NCI-H1930 (cell line): ENCODE data around the gene PRDM10.

ENCODE experiments used
- DNase-seq, 2 experiments: peaks; one replicate each; lab custom pipeline; 2025; lab: John Stamatoyannopoulos, UW

Gene PRDM10

DNA sequence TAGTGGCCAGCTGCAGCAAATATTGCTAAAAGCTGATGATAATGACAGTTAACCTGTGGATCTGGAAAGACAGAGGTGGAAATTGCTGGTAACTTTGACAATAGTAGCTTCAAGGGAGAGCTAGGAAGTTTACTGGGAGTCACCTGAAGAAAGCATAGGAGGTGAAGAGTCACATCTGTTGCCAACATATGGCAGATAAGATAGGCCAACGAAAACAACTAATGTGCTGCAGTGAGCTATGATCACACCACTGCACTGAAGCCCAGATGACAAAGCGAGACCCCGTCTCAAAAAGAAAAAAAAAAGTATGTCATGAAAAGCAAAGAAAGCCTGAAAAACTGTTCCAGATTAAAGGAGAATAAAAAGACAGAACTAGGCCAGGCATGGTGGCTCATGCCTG, 4.3 kb upstream of the PRDM10 start:
- DNase-seq: no peak

DNA sequence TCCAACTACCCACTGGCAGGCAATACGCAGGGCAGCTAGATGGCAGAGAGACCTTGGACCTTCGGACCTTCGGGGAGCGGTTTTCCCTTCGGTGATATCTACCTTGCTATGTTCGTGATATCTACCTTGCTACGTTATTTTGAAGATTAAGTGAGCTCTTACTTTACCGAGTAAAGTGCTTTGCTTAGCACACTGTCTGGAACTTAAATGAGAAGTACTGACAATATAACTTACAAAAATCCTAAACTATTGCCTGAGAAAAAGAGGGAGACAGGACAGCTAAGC, 1.0 kb upstream of the PRDM10 start:
- DNase-seq: no peak

DNA sequence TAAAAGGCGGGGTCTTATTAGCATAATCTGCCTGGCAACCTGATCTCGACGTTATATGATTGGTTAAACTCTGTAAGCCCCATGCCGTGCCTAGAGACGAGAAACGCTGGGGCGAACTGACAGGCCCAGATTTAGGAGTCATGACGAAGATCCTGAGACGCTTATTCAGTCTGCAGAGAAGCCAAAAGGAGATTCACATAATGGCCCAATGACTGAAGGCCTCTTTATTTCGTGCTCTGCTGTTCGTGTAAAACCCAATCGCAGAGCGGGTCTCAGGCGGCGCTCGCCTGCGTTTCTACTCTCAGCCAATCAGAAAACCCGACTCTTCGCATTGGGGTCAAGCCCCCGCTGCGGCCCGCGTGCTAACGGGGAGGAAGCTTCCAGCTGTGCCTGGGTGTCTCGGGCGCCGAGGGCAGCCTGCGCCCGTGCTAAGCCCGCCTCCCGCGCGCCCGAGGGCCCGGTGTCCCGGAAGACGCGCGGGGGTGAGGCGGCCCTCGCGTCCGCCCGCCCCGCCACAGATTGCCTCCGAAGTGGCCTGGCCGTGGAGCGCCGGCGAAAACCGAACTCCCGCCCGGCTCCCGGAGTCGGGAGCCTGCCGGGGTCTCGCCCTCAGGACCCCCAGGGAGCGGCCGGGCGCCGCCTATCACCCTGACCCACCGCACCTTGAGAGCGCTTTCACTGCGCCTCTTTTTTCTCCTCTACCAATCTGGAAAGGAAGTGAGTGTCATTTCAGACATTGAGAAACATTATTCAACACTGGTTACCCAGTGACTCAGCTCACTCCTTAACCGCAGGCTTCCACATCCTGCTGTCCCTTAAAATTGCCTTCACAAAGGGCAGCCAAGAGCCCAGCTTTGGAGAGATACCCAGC, 446 bp upstream of the PRDM10 start:
- DNase-seq: peak; percentile 91 to 95

DNA sequence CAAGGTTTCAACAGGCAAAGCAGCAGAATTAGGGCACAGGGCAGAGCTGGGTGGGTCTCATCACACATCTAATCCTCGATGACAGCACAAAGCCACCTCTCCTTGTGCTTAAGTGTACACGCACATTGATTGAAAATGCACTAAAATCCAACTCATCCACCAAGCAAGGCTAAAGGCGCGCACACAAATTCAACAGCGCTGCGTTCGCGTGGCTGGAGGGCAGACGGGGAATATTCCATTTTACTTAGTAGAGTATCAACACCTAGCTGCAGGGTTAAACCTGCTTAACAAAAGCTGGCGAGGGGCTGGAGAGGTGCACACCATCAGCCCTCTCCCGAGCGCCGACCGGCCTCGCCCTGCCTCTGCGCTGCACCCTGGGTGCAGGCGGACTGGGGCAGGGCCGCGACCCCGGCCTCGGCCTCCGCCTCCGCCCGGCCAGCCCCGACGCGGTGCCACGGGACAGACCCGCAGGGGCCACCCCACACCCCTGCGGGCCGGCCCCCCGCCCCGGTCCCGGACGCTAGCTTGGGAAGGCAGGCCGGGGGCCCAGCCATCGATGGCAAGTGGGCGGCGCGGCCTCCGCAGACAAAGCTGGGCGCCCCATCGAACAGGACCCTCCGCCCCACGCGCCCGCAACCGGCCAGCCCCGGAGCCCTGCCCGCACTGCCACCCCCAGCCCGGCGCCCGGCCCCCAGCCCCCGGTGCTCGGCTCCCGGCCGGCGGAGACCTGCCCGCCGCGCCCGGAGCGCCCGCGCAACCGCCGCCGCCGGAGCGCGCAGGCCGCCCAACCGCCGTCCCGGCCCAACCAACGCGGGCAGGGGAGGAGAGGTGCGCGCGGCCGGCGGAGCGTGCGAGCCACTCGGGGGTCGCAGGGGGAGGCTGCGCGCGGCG, 929 bp downstream of the PRDM10 start:
- peak; percentile 20 to 57 for DNase-seq

DNA sequence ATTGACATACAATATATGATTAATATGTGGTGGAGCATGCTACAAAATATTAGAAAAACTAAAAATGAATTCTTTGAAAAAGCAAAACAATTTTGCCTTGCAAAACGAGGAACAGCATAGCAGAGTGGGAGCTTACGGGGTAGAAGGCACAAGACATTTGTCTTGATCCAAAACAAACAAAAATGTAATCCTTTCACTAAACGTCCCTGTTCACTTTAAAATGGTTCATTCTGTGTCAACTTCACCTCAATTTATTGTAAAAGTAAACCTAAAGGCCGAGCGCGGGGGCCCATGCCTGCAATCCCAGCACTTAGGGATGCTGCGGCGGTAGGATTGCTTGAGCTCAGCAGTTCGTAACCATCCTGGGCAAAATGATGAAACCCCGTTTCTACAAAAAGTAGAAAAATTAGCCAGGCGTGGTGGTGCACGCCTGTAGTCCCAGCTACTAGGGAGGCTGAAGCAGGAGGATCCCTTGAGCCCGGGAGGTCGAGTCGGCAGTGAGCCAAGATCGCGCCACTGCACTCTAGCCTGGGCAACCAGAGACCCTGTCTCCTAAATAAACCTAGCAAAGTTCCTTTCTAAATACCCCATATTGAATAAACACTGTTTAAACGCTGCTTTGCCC, 2.0 kb downstream of the PRDM10 start:
- DNase-seq: no peak

DNA sequence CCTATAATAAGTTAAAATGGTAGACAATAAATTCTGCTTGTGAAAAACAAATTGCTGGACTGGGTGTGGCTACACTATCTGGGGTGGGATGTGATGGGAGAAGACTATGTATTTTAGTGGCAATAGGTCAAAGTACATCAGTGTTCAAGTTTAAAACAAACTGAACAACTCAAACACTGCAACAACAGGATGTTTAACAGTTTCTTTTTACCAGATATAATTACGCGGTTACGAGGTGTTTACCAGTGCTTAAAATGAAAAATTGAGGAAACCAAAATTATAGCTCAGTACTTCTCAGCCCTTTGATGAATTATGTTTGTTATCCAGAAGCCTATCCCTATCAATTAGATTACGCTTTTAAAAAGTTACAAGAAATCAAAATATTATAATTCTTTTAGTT, 3.2 kb downstream of the PRDM10 start:
- no peak for DNase-seq

DNA sequence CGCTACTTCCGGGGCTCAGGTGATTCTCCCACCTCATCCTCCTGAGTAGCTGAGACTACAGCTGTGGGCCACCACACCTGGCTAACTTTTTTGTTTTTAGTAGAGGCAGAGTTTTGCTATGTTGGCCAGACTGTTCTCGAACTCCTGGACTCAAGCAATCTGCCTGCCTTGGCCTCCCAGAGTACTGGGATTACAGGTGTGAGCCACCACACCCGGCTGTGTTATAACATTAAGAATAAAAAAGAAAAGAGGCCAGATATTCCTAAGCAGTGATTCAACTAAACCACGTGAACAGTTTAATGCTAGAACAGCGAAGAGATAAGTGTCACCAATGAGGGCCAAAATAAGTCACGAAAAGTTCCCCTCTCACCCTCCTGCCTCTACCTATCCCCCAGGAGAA, 3.7 kb downstream of the PRDM10 start:
- no peak for DNase-seq

DNA sequence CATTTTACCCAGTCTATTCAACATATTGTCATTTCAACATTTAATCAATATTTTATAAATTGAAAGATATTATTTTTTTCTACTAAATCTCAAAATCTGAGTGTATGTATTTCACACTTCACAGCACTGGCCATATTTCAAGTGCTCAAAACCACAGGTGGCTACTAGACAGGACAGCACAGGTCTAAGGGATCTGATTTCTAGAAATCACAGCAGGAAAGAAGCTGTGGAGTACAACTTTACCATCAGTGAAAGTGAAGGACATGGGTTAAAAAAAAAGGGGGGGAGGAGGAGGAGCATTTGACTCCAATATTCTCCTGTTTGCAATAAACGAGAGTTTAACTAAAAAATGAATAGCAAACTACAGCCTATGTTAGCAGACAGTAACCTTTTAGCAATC, 4.5 kb downstream of the PRDM10 start:
- no peak for DNase-seq

DNA sequence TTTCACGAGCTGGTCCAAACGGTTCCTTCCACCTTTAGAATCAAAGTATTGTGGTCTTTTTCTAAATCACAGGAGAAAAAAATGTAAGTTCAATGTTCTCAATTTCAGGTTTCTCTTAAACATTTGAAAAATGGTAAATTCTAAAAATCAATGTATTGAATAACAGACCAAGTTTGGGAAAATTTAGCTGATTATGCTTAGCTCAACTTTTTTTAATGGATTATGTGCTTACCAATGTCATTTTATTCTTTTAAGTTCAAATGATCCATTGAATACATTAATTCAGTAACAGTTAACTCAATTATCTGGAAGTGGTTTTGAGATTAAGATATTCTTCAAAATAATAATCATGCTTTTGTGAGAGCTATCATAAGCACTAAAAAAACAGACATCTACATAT, 5.1 kb downstream of the PRDM10 start:
- DNase-seq: no peak

DNA sequence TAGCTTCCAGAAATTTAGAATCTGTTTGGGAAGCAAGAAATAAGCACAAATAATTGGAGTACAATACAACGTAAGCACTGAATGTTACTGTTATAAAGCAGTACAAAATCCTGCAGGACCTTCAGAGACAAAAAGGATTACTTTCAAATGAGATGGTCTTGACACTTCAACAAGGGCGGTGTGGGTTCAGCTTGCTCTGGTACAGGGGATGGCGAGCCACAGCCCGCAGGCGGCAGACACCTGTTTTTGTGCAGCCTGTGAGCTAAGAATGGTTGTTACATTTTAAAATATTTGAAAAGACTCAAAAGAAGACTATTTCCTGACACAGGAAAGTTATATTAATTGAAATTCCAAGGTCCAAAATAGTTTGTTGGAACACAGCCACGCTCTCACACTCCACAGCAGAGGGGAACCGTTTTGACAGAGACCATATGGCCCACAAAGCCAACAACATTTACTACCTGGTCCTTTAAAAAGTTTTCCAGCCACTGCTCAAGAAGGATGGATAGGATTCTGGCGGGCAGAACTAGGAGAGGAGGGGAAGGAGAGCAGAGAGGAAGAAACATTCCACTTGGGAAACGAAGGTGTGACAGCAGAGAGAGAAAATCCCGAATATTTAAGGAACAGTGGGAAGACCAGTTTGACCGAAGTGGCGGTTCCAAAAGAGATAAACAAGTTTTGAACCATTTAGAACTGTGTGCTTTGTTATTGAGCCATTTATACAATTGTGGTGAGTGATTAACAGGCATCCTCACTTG, 6.3 kb downstream of the PRDM10 start:
- no peak for DNase-seq

DNA sequence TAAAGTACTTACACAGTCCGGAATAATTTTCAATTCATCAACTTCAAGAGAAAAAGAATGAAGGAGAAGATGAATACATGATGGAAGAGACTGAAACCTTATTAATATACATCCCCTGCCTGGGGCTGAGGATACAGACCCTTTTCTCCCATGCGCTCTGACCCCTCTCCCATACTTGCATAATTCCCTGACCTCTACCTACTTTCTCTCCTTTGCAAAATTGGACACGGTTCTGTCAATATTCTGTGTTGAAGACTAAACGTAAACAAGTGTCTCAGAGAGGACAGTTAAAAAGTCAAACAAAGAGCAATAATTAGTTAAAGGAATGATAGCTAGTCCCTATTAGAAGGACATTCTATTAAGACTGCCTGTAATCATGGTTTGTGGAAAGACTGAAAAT, 7.5 kb downstream of the PRDM10 start:
- no peak for DNase-seq

DNA sequence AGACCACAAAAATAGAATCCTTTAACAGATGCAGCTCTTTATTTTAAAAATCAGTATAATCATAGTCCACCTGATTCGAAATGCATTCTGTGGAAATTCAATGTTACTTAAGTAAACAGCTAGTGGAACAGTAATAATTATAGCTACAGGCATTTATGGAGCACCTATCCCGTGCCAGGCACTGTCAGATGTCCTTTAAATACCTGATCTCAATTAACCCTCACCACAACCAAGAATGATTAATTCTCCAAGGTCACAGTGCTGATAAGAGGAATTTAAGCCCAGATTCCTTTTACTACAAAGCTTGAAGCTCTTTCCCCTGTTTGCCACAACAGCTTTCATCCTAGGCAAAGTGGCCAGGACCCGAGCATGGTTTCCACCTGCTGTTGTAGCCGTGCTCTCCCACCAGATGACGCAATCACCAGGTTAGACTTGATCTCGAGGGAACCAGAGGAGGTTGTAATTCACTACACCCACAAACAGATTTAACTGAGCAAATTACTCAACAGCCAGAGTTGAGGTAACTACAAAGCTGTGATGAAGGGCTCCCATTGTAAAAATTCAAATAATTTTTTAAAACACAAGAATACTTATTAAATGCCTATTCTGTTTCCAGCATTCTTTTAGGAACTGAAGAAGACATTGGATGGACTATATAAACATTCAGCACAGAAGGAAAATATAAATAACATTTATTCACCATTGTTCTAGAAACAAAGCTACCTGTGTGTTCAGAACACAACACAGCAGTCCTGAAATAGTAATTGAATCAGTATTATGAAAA, 10.3 kb downstream of the PRDM10 start:
- DNase-seq: peak in 1 of 2 experiments; percentile 60

DNA sequence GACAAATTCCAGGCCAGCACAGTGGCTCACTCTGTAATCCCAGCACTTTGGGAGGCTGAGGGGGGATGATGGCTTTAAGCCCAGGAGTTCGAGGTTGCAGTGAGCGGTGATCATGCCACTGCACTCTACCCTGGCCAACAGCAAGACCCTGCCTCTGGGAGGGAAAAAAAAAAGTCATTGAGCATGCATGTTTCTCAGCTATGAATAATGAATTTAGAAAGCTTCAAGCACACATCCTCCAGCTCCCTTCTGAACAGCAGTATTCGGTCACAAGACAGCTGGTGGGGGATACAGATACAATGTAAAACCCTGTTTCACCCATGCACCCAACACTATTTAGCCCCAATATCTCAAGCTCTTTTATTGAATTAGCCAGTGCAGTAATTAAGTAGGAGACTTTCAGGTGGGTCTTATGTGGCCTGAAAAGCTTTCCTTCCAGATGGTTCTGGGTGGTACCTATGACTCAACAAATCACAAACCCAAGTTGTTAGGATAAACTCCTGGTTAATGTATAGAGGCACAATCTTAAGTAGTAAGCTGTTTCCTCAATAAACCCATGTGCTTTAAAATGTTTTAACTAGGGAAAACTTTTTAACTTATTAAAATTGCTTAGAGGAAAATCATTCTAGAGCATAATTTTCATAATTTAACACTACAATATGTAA, 13.4 kb downstream of the PRDM10 start:
- DNase-seq: no peak

DNA sequence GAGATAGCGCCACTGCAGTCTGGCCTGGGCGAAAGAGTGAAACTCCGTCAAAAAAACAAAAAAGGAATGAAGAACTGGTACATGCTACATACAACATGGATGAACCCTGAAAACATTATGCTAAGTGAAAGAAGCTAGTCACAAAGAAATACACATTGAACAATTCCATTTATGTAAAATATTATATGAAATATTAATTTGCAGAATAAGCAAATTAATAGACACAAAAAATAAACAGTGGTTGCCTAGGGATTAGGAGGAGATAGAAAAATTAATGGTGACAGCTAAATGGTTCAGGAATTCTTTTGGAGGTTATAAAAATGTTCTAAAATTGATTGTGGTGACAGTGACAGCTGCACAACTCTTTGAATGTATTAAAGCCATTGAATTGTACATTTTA, 14.7 kb downstream of the PRDM10 start:
- no peak for DNase-seq

DNA sequence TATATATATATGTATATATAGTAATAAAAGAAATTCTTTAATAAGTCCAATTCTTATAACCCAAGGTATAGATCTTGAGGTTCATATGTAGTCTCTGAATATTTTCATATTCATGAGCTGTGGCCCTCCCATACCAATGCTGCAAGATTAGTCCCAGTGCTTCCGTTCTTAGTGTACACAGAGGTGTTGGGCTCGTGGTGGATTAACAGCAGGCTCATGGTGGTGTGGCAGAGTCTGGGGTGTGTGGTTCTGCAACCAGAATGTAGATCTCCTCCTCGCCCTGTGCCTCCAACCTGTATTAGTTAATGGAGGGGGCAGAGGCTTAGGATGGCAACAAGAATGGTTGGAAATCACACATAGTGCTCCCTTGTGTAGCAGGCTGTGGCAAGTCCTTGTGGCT, 16.8 kb downstream of the PRDM10 start:
- DNase-seq: no peak

DNA sequence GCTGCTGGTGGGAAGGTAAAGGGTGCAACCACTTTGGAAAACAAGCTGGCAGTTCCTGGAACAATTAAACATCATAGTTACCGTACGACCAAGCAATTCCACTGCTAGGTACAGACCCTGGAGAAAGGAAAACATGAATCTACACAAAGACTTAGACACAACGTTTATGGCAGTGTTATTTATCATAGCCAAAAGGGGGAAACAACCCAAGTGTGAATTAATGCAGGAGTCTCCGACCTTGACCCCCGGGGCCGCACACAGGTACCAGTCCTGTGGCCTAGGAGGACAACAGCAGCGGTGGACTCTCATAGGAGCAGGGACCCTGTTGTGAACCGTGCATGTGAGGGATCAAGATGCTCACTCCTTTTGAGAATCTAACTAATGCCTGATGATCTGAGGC, 22.5 kb downstream of the PRDM10 start:
- no peak for DNase-seq

DNA sequence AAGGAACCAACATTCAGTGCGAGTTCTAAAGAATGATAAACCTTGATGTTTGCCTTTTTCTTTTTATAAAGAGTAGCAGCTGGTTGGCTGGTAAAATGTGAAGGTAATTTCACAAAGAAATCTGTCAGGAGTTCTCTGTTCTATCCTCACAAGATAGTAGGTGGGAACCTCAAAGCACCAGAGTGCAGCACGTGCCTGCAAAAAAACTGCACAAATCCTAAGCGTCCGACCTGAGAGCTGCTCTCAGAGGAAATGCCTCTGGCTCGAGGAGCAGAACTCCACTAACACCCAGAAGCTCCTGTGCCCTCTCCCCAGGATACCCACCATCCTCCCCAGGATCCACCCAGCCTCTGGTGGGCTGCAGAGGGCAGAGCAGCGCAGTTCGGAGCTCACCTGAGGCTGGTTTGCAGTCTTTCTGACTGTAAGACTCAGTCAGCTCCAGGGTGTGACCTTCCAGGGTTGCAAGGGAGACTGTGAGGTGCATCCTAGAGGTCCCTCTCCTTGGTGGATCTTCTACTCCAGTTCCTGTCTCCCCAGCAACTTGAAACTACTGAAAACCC, 23.5 kb downstream of the PRDM10 start:
- no peak for DNase-seq

DNA sequence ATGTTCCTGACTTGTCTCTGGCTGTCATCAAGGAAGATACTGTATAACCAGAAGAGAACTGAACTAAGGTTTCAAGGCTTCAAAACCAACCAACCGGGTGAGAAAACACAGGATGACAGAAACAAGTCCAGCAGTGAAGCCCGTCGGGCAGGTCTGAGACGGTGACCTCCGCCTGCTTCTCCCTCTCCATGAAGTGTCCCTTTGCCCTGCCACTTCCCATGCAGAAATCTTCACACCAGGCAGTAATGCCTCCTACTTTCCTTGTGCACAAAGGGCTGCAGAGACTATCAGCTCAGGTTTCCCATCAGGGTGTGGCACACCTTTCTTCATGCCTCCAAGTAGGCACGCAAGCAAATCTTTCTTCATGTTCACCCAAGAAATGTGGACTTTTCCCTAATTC, 24.2 kb downstream of the PRDM10 start:
- no peak for DNase-seq

DNA sequence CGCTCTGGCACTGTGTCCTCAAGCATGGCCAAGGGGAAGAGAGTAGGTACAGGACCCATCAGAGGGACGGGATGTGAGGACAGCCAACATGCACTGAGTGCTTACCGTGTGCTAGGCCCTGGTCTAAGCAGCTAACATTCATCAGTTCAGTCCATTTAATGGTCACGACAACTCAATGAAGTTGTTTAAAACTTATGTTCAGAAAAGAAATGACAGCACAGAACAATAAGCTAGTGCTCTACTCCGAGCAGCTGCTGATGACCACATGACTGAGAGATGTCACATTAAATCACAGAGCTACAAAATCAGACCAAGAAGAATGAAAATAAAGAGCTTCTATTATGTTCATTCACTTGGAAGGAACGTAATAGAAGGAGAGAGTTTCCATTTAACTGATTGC, 26.3 kb downstream of the PRDM10 start:
- DNase-seq: no peak

DNA sequence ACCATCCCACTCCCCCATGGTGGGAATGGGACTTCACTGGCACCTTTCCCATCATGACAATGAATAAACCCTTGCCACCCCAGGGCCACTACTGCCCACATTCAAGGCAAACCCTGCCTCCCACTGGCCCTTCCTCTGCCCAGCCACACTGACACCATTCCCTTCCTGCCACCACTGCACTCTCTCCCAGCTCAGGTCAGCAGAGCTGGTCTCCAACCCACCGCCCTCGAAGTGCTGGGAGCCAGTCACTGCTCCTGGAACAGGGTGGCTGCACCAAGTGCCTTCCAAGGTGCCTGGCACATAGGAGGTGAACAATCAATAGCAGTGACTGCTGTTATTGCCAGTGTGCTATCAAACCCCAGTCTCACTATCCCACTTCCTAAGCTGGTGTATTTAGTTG, 27.1 kb downstream of the PRDM10 start:
- no peak for DNase-seq

DNA sequence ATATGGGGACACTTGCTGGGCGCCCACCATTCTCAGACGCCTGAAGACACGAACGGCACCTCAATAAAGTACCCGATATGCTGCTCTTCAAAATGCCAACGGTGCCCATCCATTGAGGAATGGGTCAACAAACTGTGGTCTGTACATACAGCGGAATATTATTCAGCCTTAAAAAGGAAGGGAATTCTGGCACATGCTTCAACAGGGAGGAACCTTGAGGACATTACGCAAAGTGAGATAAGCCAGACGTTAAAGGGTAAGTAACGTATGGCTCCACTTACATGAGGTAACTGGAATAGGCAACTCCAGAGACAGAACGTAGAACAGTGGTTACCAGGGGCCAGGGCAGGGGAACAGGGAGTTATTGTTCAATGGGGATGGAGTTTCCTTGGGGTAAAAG, 28.0 kb downstream of the PRDM10 start:
- DNase-seq: no peak
